ENCODE measurements around the gene DHCR24. TPM values are rescaled to one million over a fixed set of nuclear protein-coding genes. Genes with fewer than 3 reads are reported as not detected.
A peak's percentile ranks its signal among the peaks of the same experiment; 100 is the strongest.

Gene DHCR24
- total and polyA plus RNA-seq, 2 of the 13 experiments (the other 11 are each of a cell fraction or from before 2014, with no cell fraction given), result 374 to 448 TPM

DNA sequence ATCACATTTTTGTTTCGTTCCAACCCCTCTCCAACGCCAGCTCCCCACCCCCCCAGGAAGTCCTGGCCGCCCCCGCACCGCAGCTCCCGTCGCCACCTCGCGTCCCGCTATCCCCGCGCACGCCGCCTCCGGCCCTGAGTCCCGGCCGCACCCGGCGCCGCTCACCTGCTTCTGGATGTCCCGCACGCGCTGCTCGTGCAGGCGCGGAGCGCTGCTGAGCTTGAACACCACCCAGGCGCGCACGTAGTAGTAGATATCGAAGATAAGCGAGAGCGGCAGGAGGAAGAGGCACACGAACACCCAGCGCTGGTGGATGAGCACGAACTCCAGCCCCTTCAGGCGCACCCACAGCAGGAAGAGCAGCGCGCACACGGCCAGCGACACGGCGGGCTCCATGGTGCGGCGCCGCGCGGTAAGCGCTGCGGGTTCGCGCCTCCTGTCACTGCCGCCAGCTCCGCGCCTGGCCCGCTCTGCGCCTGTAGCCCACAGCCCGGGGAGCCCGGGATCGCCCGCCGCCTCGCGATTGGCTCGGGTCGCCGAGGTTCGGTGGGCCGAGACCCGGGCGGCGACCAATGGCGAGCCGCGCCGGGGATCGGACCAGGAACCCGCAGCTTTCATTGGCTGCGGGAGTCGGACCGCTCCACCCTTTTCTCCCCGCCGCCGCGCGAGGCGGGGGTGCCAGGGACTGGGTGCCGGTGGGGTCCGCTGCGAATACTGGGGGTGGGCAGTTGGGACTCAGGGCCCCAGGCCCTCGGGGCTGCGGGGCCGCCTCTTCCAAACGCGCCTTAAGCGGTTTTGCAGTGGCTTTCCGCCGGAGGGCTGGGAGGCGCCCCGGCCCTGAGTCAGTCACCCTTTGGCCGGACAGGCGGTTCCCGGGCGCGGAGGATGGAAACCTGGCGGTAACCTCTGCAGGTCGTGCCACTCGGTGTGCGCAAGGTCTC lies at the start of gene DHCR24 (continued):
- TF ChIP-seq SETDB1 (CRISPR knock-in tag; IDR thresholded peaks at IDR 0.05; ENCODE audit: borderline replicate concordance), result no peak
- no peak for TF ChIP-seq ZSCAN5A (CRISPR knock-in tag; IDR thresholded peaks at IDR 0.05; ENCODE audit: borderline replicate concordance)
- TF ChIP-seq KLF11 (CRISPR knock-in tag; IDR thresholded peaks at IDR 0.05), result no peak; the same call in 1 of the 2 replicates
- TF ChIP-seq ZFP41 (CRISPR knock-in tag; IDR thresholded peaks at IDR 0.05; ENCODE audit: borderline replicate concordance), result no peak
- peak; percentile 48 for TF ChIP-seq YY1 (IDR thresholded peaks at IDR 0.05; ENCODE audit: insufficient read depth, insufficient replicate concordance, low read depth, low read length)
- TF ChIP-seq FOXJ3 (CRISPR knock-in tag; IDR thresholded peaks at IDR 0.05; ENCODE audit: borderline replicate concordance), result no peak
- peak; percentile 49; the same call in 1 of the 2 replicates for TF ChIP-seq ZNF225 (CRISPR knock-in tag; IDR thresholded peaks at IDR 0.05)
- TF ChIP-seq ZFP1 (CRISPR knock-in tag; IDR thresholded peaks at IDR 0.05), result no peak
- TF ChIP-seq PITX1 (CRISPR knock-in tag; IDR thresholded peaks at IDR 0.05), result no peak; the same call in 1 of the 2 replicates
- peak; percentile 62 for TF ChIP-seq IKZF5 (CRISPR knock-in tag; IDR thresholded peaks at IDR 0.05)
- TF ChIP-seq JDP2 (CRISPR knock-in tag; IDR thresholded peaks at IDR 0.05; ENCODE audit: borderline replicate concordance), result no peak
- TF ChIP-seq PRDM15 (CRISPR knock-in tag; IDR thresholded peaks at IDR 0.05), result no peak
- no peak for TF ChIP-seq ZMAT5 (CRISPR knock-in tag; IDR thresholded peaks at IDR 0.05; ENCODE audit: borderline replicate concordance, low read depth)
- TF ChIP-seq ZSCAN20 (CRISPR knock-in tag; IDR thresholded peaks at IDR 0.05; ENCODE audit: borderline replicate concordance), result no peak; the same call in 1 of the 2 replicates
- TF ChIP-seq ZNF263 (CRISPR knock-in tag; IDR thresholded peaks at IDR 0.05), result no peak; the same call in 1 of the 2 replicates
- TF ChIP-seq MIER3 (CRISPR knock-in tag; IDR thresholded peaks at IDR 0.05; ENCODE audit: borderline replicate concordance), result no peak
- peak; percentile 78; the same call in 1 of the 2 replicates for TF ChIP-seq ZNF704 (CRISPR knock-in tag; IDR thresholded peaks at IDR 0.05; ENCODE audit: borderline replicate concordance)
- no peak for TF ChIP-seq ZIK1 (CRISPR knock-in tag; IDR thresholded peaks at IDR 0.05; ENCODE audit: borderline replicate concordance, low read depth)
- TF ChIP-seq POLR2AphosphoS2 (IDR thresholded peaks at IDR 0.05; ENCODE audit: low read depth, low read length), result no peak
- peak; percentile 19; the same call in 1 of the 2 replicates for TF ChIP-seq RARG (CRISPR knock-in tag; IDR thresholded peaks at IDR 0.05; ENCODE audit: low read depth)

All from HepG2 (cell line).